HL-60/S4 (cell line): ENCODE measurements around the gene TBC1D21.

Experiments
- in situ Hi-C: fragments of 300-500 bp; cut with MboI; formaldehyde crosslinking; loops from 2 replicates; pipeline ENCODE4 v1.14.3; 2022; ENCODE audit warnings: low sequenced_read_pairs

The TBC1D21 gene

GRCh38 chr15:73873456-73873855 lies at the start of gene TBC1D21:
TBC1D21 (plus strand) TSS chr15:73873564; CDS start chr15:73873710, 146 bp downstream.
- in situ Hi-C loops = no loop called here

GRCh38 chr15:73826711-73827251 lies 46.6 kb upstream of the TBC1D21 start:
- in situ Hi-C loops = no loop called here

- in situ Hi-C loops = no loop called here
These were observed 43.8 kb upstream of the TBC1D21 start for GRCh38 chr15:73829523-73829922.

- in situ Hi-C loops = no loop called here
These were observed 40.7 kb upstream of the TBC1D21 start for GRCh38 chr15:73832657-73833056.

- in situ Hi-C loops = no loop called here
These were observed 36.5 kb upstream of the TBC1D21 start for GRCh38 chr15:73836845-73837244.

GRCh38 chr15:73838831-73839426 lies 34.4 kb upstream of the TBC1D21 start:
- in situ Hi-C loops = no loop called here

- in situ Hi-C loops = no loop called here
These were observed 33.5 kb upstream of the TBC1D21 start for GRCh38 chr15:73839699-73840377.

GRCh38 chr15:73840771-73841170 lies 32.6 kb upstream of the TBC1D21 start:
- in situ Hi-C loops = no loop called here

- in situ Hi-C loops = no loop called here
These were observed 31.3 kb upstream of the TBC1D21 start for GRCh38 chr15:73841756-73842725.

GRCh38 chr15:73843787-73844186 lies 29.6 kb upstream of the TBC1D21 start:
- in situ Hi-C loops = no loop called here

- in situ Hi-C loops = no loop called here
These were observed 29.0 kb upstream of the TBC1D21 start for GRCh38 chr15:73844356-73844755.

GRCh38 chr15:73845507-73845906 lies 27.9 kb upstream of the TBC1D21 start:
- in situ Hi-C loops = no loop called here

- in situ Hi-C loops = no loop called here
These were observed 27.5 kb upstream of the TBC1D21 start for GRCh38 chr15:73845907-73846306.

GRCh38 chr15:73849641-73850040 lies 23.7 kb upstream of the TBC1D21 start:
- in situ Hi-C loops = no loop called here

- in situ Hi-C loops = no loop called here
These were observed 23.1 kb upstream of the TBC1D21 start for GRCh38 chr15:73850228-73850627.

- in situ Hi-C loops = no loop called here
These were observed 21.7 kb upstream of the TBC1D21 start for GRCh38 chr15:73851689-73852088.

- in situ Hi-C loops = no loop called here
These were observed 20.9 kb upstream of the TBC1D21 start for GRCh38 chr15:73852507-73852906.

- in situ Hi-C loops = no loop called here
These were observed 19.1 kb upstream of the TBC1D21 start for GRCh38 chr15:73854265-73854664.

GRCh38 chr15:73856458-73857192 lies 16.7 kb upstream of the TBC1D21 start:
- in situ Hi-C loops = no loop called here

- in situ Hi-C loops = no loop called here
These were observed 16.0 kb upstream of the TBC1D21 start for GRCh38 chr15:73857193-73857920.
